Thyroid gland (tissue), 4 donors: ENCODE measurements around the gene COPE. TPM values are rescaled to one million over a fixed set of nuclear protein-coding genes. Genes with fewer than 3 reads are reported as not detected.

Source experiments
- DNase-seq, 2 donors: peaks; one replicate each; pipeline ENCODE4 v3.0.0-alpha.2; 2019
- H3K27ac ChIP-seq, 3 donors: fragments of 200-600 bp; sonication (generic); 1 replicate in 2 of 3; 2 replicates in 1 of 3; pipeline ENCODE4 v1.5.1; 2016 to 2019; ENCODE audit warnings: mild to moderate bottlenecking in 1 of 3, moderate library complexity in 1 of 3
- H3K27me3 ChIP-seq: fragments of 200-600 bp; sonication (generic); one replicate; pipeline ENCODE4 v1.5.1; 2019
- H3K36me3 ChIP-seq, 2 donors: fragments of 200-600 bp; sonication (generic); one replicate each; pipeline ENCODE4 v1.5.1; 2016 to 2019
- H3K4me1 ChIP-seq, 2 donors: fragments of 200-600 bp; sonication (generic); one replicate each; pipeline ENCODE4 v1.5.1; 2017 to 2019
- H3K4me3 ChIP-seq, 3 donors: fragments of 200-600 bp; sonication (generic); replicated peaks in 1 of 3; 1 replicate in 2 of 3; 2 replicates in 1 of 3; pipeline ENCODE4 v1.5.1; 2016; ENCODE audit warnings: mild to moderate bottlenecking in 1 of 3
- H3K9me3 ChIP-seq: fragments of 200-600 bp; sonication (generic); one replicate; pipeline ENCODE4 v1.5.1; 2017
- POLR2A ChIP-seq, 2 donors: fragments of 450-650 bp; IDR thresholded peaks; one replicate each; pipeline ENCODE4 v1.6.1; 2017; ENCODE audit warnings: antibody characterized with exemption in 2 of 2, mild to moderate bottlenecking in 2 of 2, moderate library complexity in 1 of 2
- WGBS, 2 donors: methylation state at CpG; one replicate each; pipeline ENCODE4 v1.1.5; 2017; 5-methylcytosine and 5-hydroxymethylcytosine counted together
- intact Hi-C: fragments of 100-400 bp; cut with DNase I; formaldehyde crosslinking; loops from one replicate; pipeline ENCODE4 v1.15.1; 2023
- total RNA-seq, 4 donors: library from RNA; depleted of rRNA; stranded (reverse); fragments of >200 nt; gene quantifications; one replicate each; pipeline ENCODE4 v1.2.3, GENCODE V29; 2016
- TF ChIP-seq, protein P1 (sequence below), 6 experiments: fragments of 200-600 bp in 3 of 6; fragments of 450-650 bp in 3 of 6; sonication (generic) in 3 of 6; IDR thresholded peaks; one replicate each; pipeline ENCODE4 v1.5.1; 2016 to 2019; ENCODE audit warnings: antibody characterized with exemption in 6 of 6, mild to moderate bottlenecking in 2 of 6, inconsistent platforms in 1 of 6, moderate library complexity in 1 of 6

COPE gene
- total RNA-seq, 4 donors from 2014 or later = 192 to 405 (median 329) TPM

DNA sequence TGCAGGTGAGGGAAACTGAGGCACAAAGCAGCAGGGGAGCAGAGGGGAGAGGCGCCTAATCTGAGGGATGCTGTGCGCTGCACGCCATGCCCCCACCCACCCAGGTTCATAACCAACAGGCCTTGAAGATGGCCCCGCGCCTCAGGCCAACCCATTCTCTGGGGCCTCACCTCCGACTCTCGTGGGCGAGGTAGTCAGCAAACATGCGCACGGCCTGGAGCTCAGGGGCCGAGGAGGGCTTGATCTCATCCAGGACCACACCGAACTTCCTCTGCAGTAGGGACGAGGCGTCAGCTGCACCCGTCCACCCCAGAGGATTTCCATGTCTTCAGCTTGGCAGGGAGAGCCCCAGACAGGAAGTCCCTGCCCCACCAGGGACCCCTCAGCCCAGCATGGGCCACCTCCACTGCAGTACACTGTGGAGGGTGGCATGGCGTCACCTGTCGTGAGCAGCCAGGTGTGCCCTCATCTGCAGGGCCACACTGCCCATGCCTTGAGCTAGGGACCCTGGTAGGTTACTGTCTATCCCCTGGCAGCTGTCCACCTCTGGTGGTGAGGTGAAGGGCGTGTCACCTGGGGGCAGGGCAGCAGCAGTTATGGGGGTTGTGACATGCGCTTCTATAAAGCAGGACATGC lies 8.3 kb downstream of the COPE start:
- TF ChIP-seq, protein P1, sequence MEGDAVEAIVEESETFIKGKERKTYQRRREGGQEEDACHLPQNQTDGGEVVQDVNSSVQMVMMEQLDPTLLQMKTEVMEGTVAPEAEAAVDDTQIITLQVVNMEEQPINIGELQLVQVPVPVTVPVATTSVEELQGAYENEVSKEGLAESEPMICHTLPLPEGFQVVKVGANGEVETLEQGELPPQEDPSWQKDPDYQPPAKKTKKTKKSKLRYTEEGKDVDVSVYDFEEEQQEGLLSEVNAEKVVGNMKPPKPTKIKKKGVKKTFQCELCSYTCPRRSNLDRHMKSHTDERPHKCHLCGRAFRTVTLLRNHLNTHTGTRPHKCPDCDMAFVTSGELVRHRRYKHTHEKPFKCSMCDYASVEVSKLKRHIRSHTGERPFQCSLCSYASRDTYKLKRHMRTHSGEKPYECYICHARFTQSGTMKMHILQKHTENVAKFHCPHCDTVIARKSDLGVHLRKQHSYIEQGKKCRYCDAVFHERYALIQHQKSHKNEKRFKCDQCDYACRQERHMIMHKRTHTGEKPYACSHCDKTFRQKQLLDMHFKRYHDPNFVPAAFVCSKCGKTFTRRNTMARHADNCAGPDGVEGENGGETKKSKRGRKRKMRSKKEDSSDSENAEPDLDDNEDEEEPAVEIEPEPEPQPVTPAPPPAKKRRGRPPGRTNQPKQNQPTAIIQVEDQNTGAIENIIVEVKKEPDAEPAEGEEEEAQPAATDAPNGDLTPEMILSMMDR (IDR thresholded peaks at IDR 0.05) = no peak
- no peak for TF ChIP-seq POLR2A (IDR thresholded peaks at IDR 0.05)

DNA sequence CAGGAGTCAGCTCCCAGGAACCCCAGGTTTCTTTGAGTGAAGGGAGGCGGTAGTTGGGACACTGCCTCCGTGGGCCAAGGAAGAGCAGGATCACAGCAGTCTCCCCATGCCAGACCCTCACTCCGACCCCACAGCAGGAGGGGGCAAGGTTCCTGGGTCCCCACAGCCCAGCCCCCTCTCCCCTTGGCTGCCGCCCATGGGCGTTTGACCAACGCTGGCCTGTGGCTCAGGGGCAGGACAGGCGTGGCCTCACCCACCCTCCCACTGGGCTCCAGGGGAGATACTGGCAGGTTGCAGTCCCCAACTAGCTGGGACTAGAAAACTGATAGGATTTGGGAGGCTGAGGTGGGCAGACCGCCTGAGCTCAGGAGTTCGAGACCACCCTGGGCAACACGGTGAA lies 9.2 kb downstream of the COPE start:
- H3K27ac ChIP-seq = no peak overlapping the region
- no peaks in the 10 kb centered on the region for H3K27me3 ChIP-seq
- H3K4me1 ChIP-seq = no peaks in the 10 kb centered on the region
- 89 to 90% methylated on average over 10 of the region's 10 CpGs for WGBS, 2 donors
- H3K4me3 ChIP-seq = no peak overlapping the region
- no peaks in the 10 kb centered on the region for H3K9me3 ChIP-seq
- intact Hi-C loops = loop anchor here (5.0 kb wide), 1 partner anchor 77 kb away; no protein-coding TSS in a partner anchor
- no peak for DNase-seq
- no peak for TF ChIP-seq POLR2A (IDR thresholded peaks at IDR 0.05)
- TF ChIP-seq, protein P1 (IDR thresholded peaks at IDR 0.05) = no peak
- peaks cover 31 to 45% of the 10 kb centered on the region in 2 donors for H3K36me3 ChIP-seq

More for the DNA sequence above, 8.3 kb downstream of the COPE start:
- H3K27ac ChIP-seq = no peak overlapping the region
- 97 to 100% methylated on average over 4 to 13 of the region's 19 CpGs for WGBS, 2 donors
- DNase-seq = no peak
- H3K9me3 ChIP-seq = no peaks in the 10 kb centered on the region
- intact Hi-C loops = loop anchor here (5.0 kb wide), 1 partner anchor 76 kb away; no protein-coding TSS in a partner anchor
- no peaks in the 10 kb centered on the region for H3K4me1 ChIP-seq
- no peak overlapping the region for H3K4me3 ChIP-seq
- H3K27me3 ChIP-seq = no peaks in the 10 kb centered on the region
- peaks cover 25 to 42% of the 10 kb centered on the region in 2 donors for H3K36me3 ChIP-seq

DNA sequence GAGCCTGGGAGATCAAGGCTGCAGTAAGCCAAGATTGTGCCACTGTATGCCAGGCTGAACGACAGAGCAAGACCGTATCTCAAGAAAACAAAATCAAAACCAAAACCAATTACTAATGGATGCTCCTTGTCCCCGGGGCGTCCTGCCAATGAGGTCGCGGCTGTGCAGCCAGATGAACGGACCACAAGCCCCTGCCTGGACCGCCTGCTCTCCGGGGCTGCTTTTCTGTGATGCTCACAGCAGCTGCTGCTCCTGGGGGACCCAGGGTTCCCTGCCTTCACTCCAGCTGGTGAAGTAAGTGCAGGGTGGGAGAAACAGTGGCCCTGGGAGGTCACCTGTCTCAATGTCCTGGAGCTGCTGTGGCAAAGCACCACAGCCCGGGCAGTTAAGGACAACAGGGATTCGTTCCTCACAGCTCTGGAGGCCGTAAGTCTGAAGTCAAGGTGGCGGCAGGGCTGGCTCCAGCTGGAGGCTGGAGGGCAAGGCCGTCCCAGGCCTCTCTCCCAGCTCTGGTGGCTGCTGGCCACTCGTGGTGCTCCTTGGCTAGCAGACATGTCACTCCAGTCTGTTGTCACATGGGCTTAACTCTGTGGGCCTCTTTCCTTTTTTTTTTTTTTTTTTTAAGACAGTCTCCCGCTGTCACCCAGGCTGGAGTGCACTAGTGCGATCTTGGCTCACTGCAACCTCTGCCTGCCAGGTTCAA lies 10.1 kb downstream of the COPE start:
- peaks cover 40 to 51% of the 10 kb centered on the region in 2 donors for H3K36me3 ChIP-seq
- no peaks in the 10 kb centered on the region for H3K9me3 ChIP-seq
- 92 to 98% methylated on average over 14 to 16 of the region's 17 CpGs for WGBS, 2 donors
- DNase-seq = no peak
- H3K4me3 ChIP-seq = no peak overlapping the region
- TF ChIP-seq POLR2A (IDR thresholded peaks at IDR 0.05) = no peak
- TF ChIP-seq, protein P1 (IDR thresholded peaks at IDR 0.05) = no peak
- intact Hi-C loops = no loop called here
- H3K27me3 ChIP-seq = no peaks in the 10 kb centered on the region
- H3K4me1 ChIP-seq = no peaks in the 10 kb centered on the region
- H3K27ac ChIP-seq = no peak overlapping the region

DNA sequence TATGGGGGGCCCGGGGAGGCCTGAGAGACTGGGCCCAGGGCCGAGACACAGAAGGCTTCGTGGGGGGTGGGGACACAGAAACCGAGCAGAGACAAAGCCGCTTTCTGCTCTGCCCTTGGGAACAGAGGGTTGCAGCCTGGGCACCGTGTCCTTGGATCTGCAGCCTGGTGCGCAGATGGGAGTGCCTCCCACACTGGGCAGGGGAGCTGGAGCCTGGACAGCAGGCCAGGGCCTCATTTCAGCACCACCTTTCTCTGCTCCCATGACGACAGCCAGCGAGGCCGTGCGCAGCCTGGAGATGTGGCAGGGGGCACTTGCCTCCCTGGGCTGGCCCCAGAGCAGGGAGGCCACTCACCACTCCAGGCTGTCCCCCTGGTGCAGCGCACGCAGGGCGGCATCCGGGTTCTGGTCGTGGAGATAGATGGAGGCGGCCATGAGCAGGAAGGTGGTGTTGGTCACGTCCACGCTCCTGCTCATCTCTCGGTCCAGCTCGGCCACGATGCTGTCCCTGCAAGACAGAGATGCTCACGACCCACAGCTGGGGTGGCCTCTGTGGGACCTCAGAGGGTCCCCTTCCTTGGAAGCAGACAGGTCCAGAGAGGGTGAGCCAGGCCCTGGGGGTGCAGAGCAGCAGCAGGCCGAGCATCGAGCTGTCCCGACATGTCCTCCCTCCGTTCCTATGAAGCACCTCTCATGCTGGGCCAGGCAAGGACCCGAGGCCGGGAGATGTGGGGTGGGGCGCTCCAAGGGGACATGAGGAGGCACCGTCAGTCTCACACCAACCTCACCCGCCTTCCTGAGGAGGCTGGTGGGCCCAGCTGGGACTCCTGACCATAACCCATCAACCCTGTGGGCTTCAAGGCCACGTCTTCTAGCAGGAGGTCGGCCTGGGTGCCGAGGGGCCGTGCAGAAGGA lies 12.3 kb downstream of the COPE start:
- no peak overlapping the region for H3K4me3 ChIP-seq
- H3K36me3 ChIP-seq = peaks cover 40 to 49% of the 10 kb centered on the region in 2 donors
- intact Hi-C loops = no loop called here
- H3K27me3 ChIP-seq = no peaks in the 10 kb centered on the region
- DNase-seq = no peak
- H3K9me3 ChIP-seq = no peaks in the 10 kb centered on the region
- no peaks in the 10 kb centered on the region for H3K4me1 ChIP-seq
- 93 to 94% methylated on average over 19 to 26 of the region's 36 CpGs for WGBS, 2 donors
- TF ChIP-seq POLR2A (IDR thresholded peaks at IDR 0.05) = no peak
- TF ChIP-seq, protein P1 (IDR thresholded peaks at IDR 0.05) = no peak
- H3K27ac ChIP-seq = no peak overlapping the region
